ENCODE measurements around the gene UBQLN3.

- no peak for TF ChIP-seq EP300 (IDR thresholded peaks at IDR 0.05; ENCODE audit: borderline replicate concordance)
- TF ChIP-seq CEBPB (IDR thresholded peaks at IDR 0.05), result no peak
- no peak for TF ChIP-seq TEAD4 (IDR thresholded peaks at IDR 0.05)
- no peak for TF ChIP-seq TAF1 (IDR thresholded peaks at IDR 0.05; ENCODE audit: low read depth)
- no peak for TF ChIP-seq ZBTB7A (IDR thresholded peaks at IDR 0.05; ENCODE audit: low read depth)
- no peak for TF ChIP-seq NFIC (IDR thresholded peaks at IDR 0.05)
- TF ChIP-seq RAD21 (IDR thresholded peaks at IDR 0.05; ENCODE audit: low read depth), result no peak
- TF ChIP-seq MAX (IDR thresholded peaks at IDR 0.05), result no peak
- TF ChIP-seq REST (IDR thresholded peaks at IDR 0.05; ENCODE audit: low read depth), result no peak
- TF ChIP-seq TCF12 (IDR thresholded peaks at IDR 0.05; ENCODE audit: low read depth), result no peak
- no peak for TF ChIP-seq YY1 (IDR thresholded peaks at IDR 0.05; ENCODE audit: low read depth)
- no peak for TF ChIP-seq USF1 (IDR thresholded peaks at IDR 0.05)
- no peak for TF ChIP-seq EGR1 (IDR thresholded peaks at IDR 0.05)
Observed at GRCh38 chr11:5489576-5490357, 20.0 kb downstream of the UBQLN3 start.

All from Ishikawa (cell line).